Mononuclear cell (primary cell): Measurements from ENCODE around the gene GOLGA8K. TPM values are rescaled to one million over a fixed set of nuclear protein-coding genes. Genes with fewer than 3 reads are reported as not detected.
"Not testable (repeated sequence)": the region's sequence is repeated elsewhere in the genome, so short reads cannot be mapped to it uniquely, and the experiment has no call there.

Experiments
- H3K27me3 ChIP-seq: 2 replicates; pipeline ENCODE4 v1.6.0; 2011; ENCODE audit warnings: low read length, control low read depth; ENCODE audit not compliant: insufficient read depth
- H3K4me1 ChIP-seq: 2 replicates; pipeline ENCODE4 v1.5.1; 2011; ENCODE audit warnings: mild to moderate bottlenecking, low read length, control low read depth; ENCODE audit not compliant: insufficient read depth
- H3K4me3 ChIP-seq: 2 replicates; pipeline ENCODE4 v1.5.1; 2011; ENCODE audit warnings: mild to moderate bottlenecking, low read length, moderate library complexity
- H3K9me3 ChIP-seq: 2 replicates; pipeline ENCODE4 v1.5.1; 2011; ENCODE audit warnings: low read depth, mild to moderate bottlenecking, control low read depth, low read length
- total RNA-seq: library from RNA; depleted of rRNA; stranded (reverse); fragments of >200 nt; gene quantifications from one replicate; pipeline ENCODE4 v1.2.3, GENCODE V29; 2012

Gene GOLGA8K, protein sequence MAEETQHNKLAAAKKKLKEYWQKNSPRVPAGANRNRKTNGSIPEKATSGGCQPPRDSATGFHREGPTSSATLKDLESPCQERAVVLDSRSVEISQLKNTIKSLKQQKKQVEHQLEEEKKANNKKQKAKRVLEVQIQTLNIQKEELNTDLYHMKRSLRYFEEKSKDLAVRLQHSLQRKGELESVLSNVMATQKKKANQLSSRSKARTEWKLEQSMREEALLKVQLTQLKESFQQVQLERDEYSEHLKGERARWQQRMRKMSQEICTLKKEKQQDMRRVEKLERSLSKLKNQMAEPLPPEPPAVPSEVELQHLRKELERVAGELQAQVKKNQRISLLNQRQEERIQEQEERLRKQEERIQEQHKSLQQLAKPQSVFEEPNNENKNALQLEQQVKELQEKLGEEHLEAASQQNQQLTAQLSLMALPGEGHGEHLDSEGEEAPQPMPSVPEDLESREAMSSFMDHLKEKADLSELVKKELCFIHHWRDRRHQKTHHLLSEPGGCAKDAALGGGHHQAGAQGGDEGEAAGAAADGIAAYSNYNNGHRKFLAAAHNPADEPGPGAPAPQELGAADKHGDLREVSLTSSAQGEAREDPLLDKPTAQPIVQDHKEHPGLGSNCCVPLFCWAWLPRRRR
- total RNA-seq: 0.84 TPM

DNA sequence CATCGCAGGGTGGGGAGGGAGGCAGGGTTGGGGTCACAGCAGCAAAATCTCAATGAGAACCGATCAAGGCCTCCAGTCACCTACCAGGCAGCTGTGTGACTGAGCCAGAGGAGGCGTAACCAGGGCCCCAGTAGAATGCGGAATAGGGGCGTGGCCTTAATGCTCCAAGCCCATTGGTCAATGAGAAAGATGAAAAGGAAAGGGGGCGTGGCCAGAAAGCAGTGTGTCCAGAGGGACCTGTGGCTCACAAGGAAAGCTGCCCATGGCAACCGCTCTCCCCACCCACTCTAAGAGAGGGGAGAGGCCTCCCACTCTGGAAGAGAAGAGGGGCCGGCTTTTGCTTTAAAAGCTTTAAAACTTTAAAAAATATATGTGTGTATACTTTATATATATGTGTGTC is at the start of gene GOLGA8K:
GOLGA8K (minus strand) TSS at position 101 of the 400 bp plus-strand sequence; CDS start at position 3, 98 bp downstream.
- H3K9me3 ChIP-seq, H3K4me1 ChIP-seq, H3K4me3 ChIP-seq: not testable (repeated sequence)

DNA sequence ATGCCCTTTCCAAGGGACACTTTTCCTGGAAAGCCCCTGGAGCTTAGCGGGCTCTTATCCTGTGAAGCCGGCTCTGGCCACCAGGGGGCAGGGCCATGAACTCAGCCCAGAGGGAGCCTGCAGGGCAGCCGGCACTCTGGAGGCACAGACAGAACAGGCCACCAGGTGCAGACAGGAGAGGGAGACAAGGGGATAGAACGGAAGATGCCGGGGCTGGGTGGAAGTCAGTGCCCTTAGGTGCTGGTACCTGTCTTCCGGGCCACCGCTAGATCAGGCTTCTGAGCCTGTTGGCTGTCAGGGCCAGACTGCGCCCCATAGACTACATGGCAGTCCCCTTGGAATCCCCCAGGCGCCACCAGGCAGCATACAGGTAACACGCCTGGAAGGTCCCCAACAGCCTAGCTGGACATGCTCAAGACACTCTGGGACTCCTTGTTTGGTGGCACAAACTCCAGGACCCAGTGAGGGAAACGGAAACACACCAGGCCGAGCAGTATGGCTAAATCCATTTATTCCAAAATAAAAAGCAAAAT is 37.4 kb upstream of the GOLGA8K start:
- not testable (repeated sequence) for H3K4me1 ChIP-seq, H3K4me3 ChIP-seq, H3K9me3 ChIP-seq, H3K27me3 ChIP-seq

More for the DNA sequence above, at the start of gene GOLGA8K:
- H3K27me3 ChIP-seq: not testable (repeated sequence)

DNA sequence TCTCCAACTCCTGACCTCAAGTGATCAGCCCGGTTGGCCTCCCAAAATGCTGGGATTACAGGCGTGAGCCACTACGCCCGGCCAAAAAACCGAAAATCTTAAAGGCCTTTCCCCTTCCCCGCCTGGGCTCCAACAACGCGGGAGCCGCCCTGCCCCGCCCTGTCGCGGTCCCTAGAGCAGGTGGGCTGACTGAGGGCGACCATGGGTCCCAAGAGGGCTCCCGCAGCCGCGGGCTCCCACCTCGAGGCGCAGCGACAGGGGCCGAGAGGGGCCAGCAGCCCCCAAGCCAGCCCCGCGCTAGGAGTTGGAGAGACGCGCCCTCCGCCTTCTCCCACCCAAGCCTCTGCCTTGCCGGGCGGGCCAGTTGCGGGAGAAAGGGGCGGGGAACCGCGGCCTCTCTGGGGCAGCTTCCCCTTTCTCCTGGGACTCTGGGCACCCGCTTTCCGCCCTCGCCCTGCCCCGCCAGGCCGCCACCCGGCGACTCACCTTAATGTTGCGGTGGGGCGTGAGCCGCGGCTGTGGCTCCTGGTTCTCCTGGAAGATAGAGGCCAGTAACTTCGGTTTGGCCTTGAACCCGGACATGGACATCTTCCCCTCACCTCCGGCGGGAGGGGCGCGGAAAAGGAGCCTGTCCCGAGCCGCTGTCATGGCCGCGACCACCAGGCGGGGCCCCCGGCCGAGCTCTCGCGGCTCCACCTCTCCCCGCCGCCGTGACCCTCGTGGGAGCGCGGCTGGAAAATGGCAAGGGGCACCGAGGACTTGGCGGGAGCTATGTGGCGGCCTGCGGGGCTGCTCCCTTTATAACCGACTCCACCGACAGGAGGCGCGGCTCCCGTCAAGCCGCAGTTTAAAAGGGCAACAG is 31.2 kb upstream of the GOLGA8K start:
- H3K4me3 ChIP-seq, H3K9me3 ChIP-seq, H3K4me1 ChIP-seq, H3K27me3 ChIP-seq: not testable (repeated sequence)

DNA sequence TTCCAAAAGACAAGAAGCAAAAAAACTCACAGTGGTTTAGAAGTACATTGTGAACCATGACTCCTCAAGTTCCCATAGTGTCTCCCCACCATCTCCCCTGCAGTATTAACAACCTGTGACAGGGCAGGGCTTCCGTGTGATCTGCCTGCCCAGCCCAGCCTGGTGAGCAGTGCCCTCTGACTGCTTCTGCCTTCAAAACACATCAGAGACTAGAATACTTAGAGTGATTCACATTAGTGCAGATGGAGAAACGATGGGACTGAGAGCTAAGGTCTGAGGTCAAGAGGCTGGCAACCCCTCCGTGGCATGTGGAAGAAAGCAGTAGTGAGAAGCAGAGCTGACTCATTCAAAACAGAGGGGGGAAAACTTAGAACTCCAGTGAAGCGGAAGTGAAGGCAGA is 24.5 kb upstream of the GOLGA8K start:
- H3K4me1 ChIP-seq, H3K27me3 ChIP-seq, H3K9me3 ChIP-seq, H3K4me3 ChIP-seq: not testable (repeated sequence)

- not testable (repeated sequence) for H3K27me3 ChIP-seq, H3K4me3 ChIP-seq, H3K9me3 ChIP-seq, H3K4me1 ChIP-seq
Observed at GRCh38 chr15:32426511-32426910, 23.4 kb upstream of the GOLGA8K start.

DNA sequence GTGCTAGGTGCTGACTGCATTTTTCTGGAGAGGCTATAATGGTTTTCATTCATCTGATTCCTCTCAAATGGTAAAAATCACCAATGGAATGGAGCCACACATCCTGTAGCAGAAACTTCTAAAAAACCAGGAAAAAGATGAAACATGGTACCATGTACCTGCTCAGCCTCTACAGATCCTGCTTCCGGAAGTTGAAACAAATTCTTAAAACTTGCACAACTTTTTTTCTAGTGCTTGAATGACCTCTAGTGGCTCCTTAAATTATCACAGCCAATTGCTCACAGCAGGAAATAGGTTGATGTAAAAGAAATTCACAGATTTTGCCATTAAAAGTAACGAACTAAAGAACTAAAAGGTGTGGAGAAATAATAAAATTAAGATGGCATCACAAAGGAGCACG is 4.8 kb upstream of the GOLGA8K start:
- H3K27me3 ChIP-seq, H3K4me3 ChIP-seq, H3K4me1 ChIP-seq, H3K9me3 ChIP-seq: not testable (repeated sequence)

- not testable (repeated sequence) for H3K4me1 ChIP-seq, H3K27me3 ChIP-seq, H3K4me3 ChIP-seq, H3K9me3 ChIP-seq
Observed at GRCh38 chr15:32396522-32396921, 6.6 kb downstream of the GOLGA8K start.

GRCh38 chr15:32394745-32395144 is 8.3 kb downstream of the GOLGA8K start:
- not testable (repeated sequence) for H3K4me3 ChIP-seq, H3K4me1 ChIP-seq, H3K27me3 ChIP-seq, H3K9me3 ChIP-seq

DNA sequence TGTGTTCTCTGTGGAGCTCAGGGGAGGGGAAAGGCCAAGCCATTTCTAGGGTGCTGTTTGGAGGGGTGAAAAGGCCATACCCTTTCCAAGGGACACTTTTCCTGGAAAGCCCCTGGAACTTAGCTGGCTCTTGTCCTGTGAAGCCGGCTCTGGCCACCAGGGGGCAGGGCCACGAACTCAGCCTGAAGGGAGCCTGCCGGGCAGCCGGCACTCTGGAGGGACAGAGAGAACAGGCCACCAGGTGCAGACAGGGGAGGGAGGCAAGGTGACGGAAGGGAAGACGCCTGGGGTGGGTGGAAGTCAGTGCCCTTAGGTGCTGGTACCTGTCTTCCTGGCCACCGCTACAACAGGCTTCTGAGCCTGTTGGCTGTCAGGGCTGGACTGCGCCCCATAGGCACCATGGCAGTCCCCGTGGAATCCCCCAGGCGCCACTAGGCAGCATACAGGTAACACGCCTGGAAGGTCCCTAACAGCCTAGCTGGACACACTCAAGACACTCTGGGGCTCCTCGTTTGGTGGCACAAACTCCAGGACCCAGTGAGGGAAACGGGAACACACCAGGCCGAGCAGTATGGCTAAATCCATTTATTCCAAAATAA is 14.9 kb downstream of the GOLGA8K start:
- not testable (repeated sequence) for H3K4me3 ChIP-seq, H3K27me3 ChIP-seq, H3K4me1 ChIP-seq, H3K9me3 ChIP-seq

- not testable (repeated sequence) for H3K4me1 ChIP-seq, H3K9me3 ChIP-seq, H3K4me3 ChIP-seq, H3K27me3 ChIP-seq
Observed at GRCh38 chr15:32385823-32386495, 17.1 kb downstream of the GOLGA8K start.

DNA sequence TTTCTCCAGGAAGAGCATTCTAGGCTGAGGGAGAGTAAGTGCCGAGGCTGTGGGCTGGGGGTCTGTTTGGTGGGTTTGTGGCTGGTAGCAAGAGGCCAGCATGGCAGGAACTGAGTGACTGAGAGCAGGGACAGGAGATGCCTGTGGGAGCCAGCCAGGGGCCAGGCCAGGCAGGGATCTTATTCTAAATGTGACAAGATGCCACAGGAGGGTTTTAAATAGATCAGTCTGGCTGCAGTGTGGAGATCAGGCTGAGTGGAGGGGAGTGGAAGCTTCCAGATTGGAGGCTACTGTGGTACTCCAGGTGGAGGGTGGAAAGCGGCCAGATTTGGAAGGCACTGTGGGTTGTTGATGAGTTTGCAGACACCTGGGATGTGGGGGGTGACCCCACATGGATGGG is 28.9 kb downstream of the GOLGA8K start:
- H3K4me1 ChIP-seq, H3K27me3 ChIP-seq, H3K9me3 ChIP-seq, H3K4me3 ChIP-seq: not testable (repeated sequence)

- H3K27me3 ChIP-seq, H3K9me3 ChIP-seq, H3K4me1 ChIP-seq, H3K4me3 ChIP-seq: not testable (repeated sequence)
Observed at GRCh38 chr15:32373707-32374106, 29.4 kb downstream of the GOLGA8K start.

DNA sequence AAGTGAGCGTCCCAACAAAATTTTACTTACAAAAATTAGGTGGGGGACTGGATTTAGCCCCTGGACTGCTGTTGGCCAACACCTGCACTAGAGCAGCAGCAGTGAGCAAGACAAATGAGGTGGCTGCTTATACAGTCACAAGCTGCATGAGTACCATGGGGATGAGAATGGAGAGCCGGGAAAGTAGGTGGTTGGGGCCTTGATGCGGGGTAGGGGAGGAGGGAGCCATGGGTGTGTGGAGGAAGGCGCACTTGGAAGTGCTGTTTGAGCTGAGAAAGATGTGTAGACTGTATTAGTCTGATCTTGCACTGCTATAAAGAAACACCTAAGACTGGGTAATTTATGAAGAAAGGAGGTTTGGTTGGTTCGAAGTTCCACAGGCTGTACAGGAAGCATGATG is 31.0 kb downstream of the GOLGA8K start:
- H3K27me3 ChIP-seq, H3K4me3 ChIP-seq, H3K4me1 ChIP-seq, H3K9me3 ChIP-seq: not testable (repeated sequence)

DNA sequence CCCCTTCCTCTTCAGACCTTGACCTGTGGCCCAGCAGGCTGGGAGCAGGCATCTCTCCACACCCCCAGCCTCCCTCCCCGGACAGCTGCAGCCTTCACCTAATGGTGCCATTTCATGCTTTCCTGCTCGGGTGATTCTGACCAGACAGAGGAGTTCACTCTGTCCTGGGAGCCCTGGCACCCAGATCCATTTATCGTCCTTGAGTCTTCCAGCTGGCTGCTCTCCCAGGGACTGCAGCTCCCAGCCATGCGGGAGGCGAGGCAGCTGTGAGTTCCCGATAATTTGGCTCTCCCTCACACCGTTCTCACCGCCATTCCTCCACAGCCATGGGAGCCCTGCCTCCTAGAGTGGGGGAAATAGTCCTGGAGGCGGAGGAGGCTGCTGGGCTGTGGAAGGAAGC is 32.6 kb downstream of the GOLGA8K start:
- H3K27me3 ChIP-seq, H3K4me1 ChIP-seq, H3K9me3 ChIP-seq, H3K4me3 ChIP-seq: not testable (repeated sequence)

- not testable (repeated sequence) for H3K27me3 ChIP-seq, H3K4me3 ChIP-seq, H3K9me3 ChIP-seq, H3K4me1 ChIP-seq
Observed at GRCh38 chr15:32370064-32370463, 33.0 kb downstream of the GOLGA8K start.
